NT2/D1 (cell line): ENCODE measurements around the gene WDR64.

Experiments
- SUZ12 ChIP-seq: IDR thresholded peaks from 2 replicates; pipeline ENCODE4 v1.6.1; 2011; ENCODE audit not compliant: insufficient read length, insufficient read depth; ENCODE audit errors: extremely low read depth
- YY1 ChIP-seq: IDR thresholded peaks from 2 replicates; pipeline ENCODE4 v1.6.1; 2011; ENCODE audit not compliant: insufficient read length, insufficient read depth

- TF ChIP-seq YY1 (no peak), SUZ12 (no peak)
These were observed 70.9 kb downstream of the WDR64 start for GRCh38 chr1:241722947-241723346.
